Tibial nerve (tissue), 4 donors: ENCODE measurements around the gene ZNF324B.

Experiments used
- CTCF ChIP-seq, 5 experiments: fragments of 200-600 bp in 3 of 5; fragments of 450-650 bp in 2 of 5; sonication (generic) in 3 of 5; IDR thresholded peaks; one replicate each; pipeline ENCODE4 v1.5.1; 2016 to 2019; ENCODE audit warnings: antibody characterized with exemption in 5 of 5, mild to moderate bottlenecking in 3 of 5, moderate library complexity in 2 of 5
- EP300 ChIP-seq, 2 donors: sonication (generic); formaldehyde crosslinking; IDR thresholded peaks; one replicate each; pipeline ENCODE4 v1.6.1; 2017; ENCODE audit warnings: antibody characterized with exemption in 2 of 2, mild to moderate bottlenecking in 1 of 2
- POLR2A ChIP-seq, 2 donors: fragments of 450-650 bp; IDR thresholded peaks; one replicate each; pipeline ENCODE4 v1.6.1; 2017; ENCODE audit warnings: antibody characterized with exemption in 2 of 2, mild to moderate bottlenecking in 2 of 2, moderate library complexity in 2 of 2

- TF ChIP-seq EP300 (IDR thresholded peaks at IDR 0.05) (no peak), CTCF (IDR thresholded peaks at IDR 0.05) (no peak), POLR2A (IDR thresholded peaks at IDR 0.05) (no peak)
These were observed 10.9 kb upstream of the ZNF324B start for GRCh38 chr19:58440556-58440955.
